ENCODE data around the gene SKP1. TPM values are rescaled to one million over a fixed set of nuclear protein-coding genes. Genes with fewer than 3 reads are reported as not detected.

SKP1 gene
- total and polyA plus RNA-seq, 9 donors, result 208 to 459 (median 376) TPM

- Histone ChIP-seq H3K4me3 (ENCODE audit: low read length) (no peak overlapping the region), H3K36me3 (ENCODE audit: control insufficient read depth, insufficient read depth, low read length) (no peaks in the 10 kb centered on the region), H3K4me1 (ENCODE audit: control insufficient read depth, insufficient read depth, low read length) (peaks cover 31% of the 10 kb centered on the region), H3K27me3 (ENCODE audit: control insufficient read depth, insufficient read depth, low read length) (peaks cover 2% of the 10 kb centered on the region), H3K27ac (ENCODE audit: low read length) (no peak overlapping the region), H3K9me3 (replicated peaks; ENCODE audit: control insufficient read depth, low read depth, low read length) (no peaks in the 10 kb centered on the region)
- WGBS (ENCODE audit: insufficient coverage), result no CpG with 5 or more reads among the region's 2 CpGs
- DNase-seq, result no peak
These were observed 76.8 kb downstream of the SKP1 start for GRCh38 chr5:134099939-134100282.

GRCh38 chr5:134099288-134099872 lies 77.4 kb downstream of the SKP1 start:
- Histone ChIP-seq H3K4me3 (ENCODE audit: low read length) (no peak overlapping the region), H3K4me1 (ENCODE audit: control insufficient read depth, insufficient read depth, low read length) (peaks cover 31% of the 10 kb centered on the region), H3K36me3 (ENCODE audit: control insufficient read depth, insufficient read depth, low read length) (no peaks in the 10 kb centered on the region), H3K27ac (ENCODE audit: low read length) (no peak overlapping the region), H3K9me3 (replicated peaks; ENCODE audit: control insufficient read depth, low read depth, low read length) (no peaks in the 10 kb centered on the region), H3K27me3 (ENCODE audit: control insufficient read depth, insufficient read depth, low read length) (peaks cover 2% of the 10 kb centered on the region)
- DNase-seq, result no peak
- WGBS (ENCODE audit: insufficient coverage), result 78% methylated on average over 7 of the region's 11 CpGs

Other genes starting within 250 kb of the SKP1 start
- 50.5 TPM for gene C5orf15, start 208.3 kb downstream of the SKP1 start, total RNA-seq
- gene C5orf15, start 208.3 kb downstream of the SKP1 start, polyA plus RNA-seq (ENCODE audit: insufficient read depth in 1 of 8, insufficient read length in 8 of 8, low replicate concordance in 1 of 8), result 10 to 100 TPM; 46.3 to 71.3 (median 57.9) TPM
- 218 TPM for gene VDAC1, start 172.0 kb downstream of the SKP1 start, total RNA-seq
- gene VDAC1, start 172.0 kb downstream of the SKP1 start, polyA plus RNA-seq (ENCODE audit: insufficient read depth in 1 of 8, insufficient read length in 8 of 8, low replicate concordance in 1 of 8), result 100 to 1,000 TPM; 193 to 247 (median 216) TPM
- 0.84 TPM for gene TCF7, start 62.3 kb downstream of the SKP1 start, total RNA-seq
- 1 to 10 TPM; 1.5 to 4.7 (median 2.1) TPM for gene TCF7, start 62.3 kb downstream of the SKP1 start, polyA plus RNA-seq (ENCODE audit: insufficient read depth in 1 of 8, insufficient read length in 8 of 8, low replicate concordance in 1 of 8)
- gene PPP2CA, start 49.1 kb upstream of the SKP1 start, total RNA-seq, result 55.3 TPM
- 100 to 1,000 TPM; 104 to 147 (median 123) TPM for gene PPP2CA, start 49.1 kb upstream of the SKP1 start, polyA plus RNA-seq (ENCODE audit: insufficient read depth in 1 of 8, insufficient read length in 8 of 8, low replicate concordance in 1 of 8)
- 5.9 TPM for gene CDKL3, start 190.2 kb upstream of the SKP1 start, total RNA-seq
- 1 to 10 TPM; 2.9 to 6.0 (median 4.6) TPM for gene CDKL3, start 190.2 kb upstream of the SKP1 start, polyA plus RNA-seq (ENCODE audit: insufficient read depth in 1 of 8, insufficient read length in 8 of 8, low replicate concordance in 1 of 8)
- gene UBE2B, start 194.6 kb upstream of the SKP1 start, total RNA-seq, result 27.2 TPM
- 100 to 1,000 TPM; 136 to 175 (median 155) TPM for gene UBE2B, start 194.6 kb upstream of the SKP1 start, polyA plus RNA-seq (ENCODE audit: insufficient read depth in 1 of 8, insufficient read length in 8 of 8, low replicate concordance in 1 of 8)
- gene CDKN2AIPNL, start 234.9 kb upstream of the SKP1 start, total RNA-seq, result 32.1 TPM
- gene CDKN2AIPNL, start 234.9 kb upstream of the SKP1 start, polyA plus RNA-seq (ENCODE audit: insufficient read depth in 1 of 8, insufficient read length in 8 of 8, low replicate concordance in 1 of 8), result 10 to 100 TPM; 26.3 to 29.8 (median 27.5) TPM